Measurements from ENCODE around the gene PLCG1. TPM values are rescaled to one million over a fixed set of nuclear protein-coding genes. Genes with fewer than 3 reads are reported as not detected.

The PLCG1 gene
- polyA plus RNA-seq, 1 donor from 2014 or later: 164 TPM

DNA sequence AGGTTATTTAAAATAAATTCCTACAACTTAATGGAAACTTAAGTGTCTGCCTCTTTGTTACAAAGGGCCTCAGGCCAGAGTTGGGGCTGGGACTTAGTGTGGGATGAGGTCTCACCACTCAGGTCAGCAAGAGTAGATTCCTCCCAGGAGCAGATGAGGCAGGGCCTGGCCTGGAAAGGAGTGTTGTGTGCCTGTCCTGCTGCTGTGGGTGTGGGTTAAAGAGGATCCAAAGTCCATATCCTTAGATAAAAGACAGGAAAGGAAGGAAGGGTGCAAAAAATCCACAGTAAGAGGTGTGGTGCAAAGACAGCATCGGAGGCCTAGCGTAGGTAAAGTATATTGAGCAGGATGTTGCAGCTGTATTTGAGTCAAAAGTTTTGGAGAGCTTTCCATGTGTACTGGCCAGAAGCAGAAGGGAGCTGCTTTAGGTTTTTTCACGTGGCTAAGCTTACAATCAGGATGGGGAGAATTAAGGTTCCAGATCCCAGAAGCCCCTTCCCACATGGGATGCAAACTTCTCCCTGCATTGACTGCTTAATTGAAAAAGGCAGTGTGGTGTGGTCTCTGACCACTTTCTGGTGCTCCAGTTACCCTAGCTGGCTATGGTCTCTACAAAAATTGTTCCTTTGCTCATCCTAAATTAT is 12.8 kb upstream of the PLCG1 start:
- Histone ChIP-seq H3K9me3 (ENCODE audit: low read length) (no peaks in the 10 kb centered on the region), H3F3A (ENCODE audit: insufficient read depth, low read length, poor library complexity, severe bottlenecking) (no peaks in the 10 kb centered on the region), H3K4me2 (ENCODE audit: low read length) (no peak overlapping the region), H3K36me3 (ENCODE audit: insufficient read depth, low read length) (peaks cover 29% of the 10 kb centered on the region), H2AFZ (ENCODE audit: low read depth, low read length) (no peak overlapping the region), H3K27ac (ENCODE audit: low read length) (no peak overlapping the region), H3K9me2 (ENCODE audit: insufficient read depth, low read length) (no peaks in the 10 kb centered on the region), H3K79me2 (replicated peaks; ENCODE audit: insufficient read depth, low read length) (no peaks in the 10 kb centered on the region), H3K4me3 (ENCODE audit: low read length) (no peak overlapping the region), H3K9ac (ENCODE audit: low read length) (no peak overlapping the region), H3K27me3 (ENCODE audit: insufficient read depth, low read depth, low read length) (no peaks in the 10 kb centered on the region), H4K20me1 (ENCODE audit: insufficient read depth) (no peaks in the 10 kb centered on the region)
- TF ChIP-seq MXI1 (conservative IDR thresholded peaks at IDR 0.05; ENCODE audit: poor library complexity, severe bottlenecking): no peak
- TF ChIP-seq TAF1 (IDR thresholded peaks at IDR 0.05; ENCODE audit: low read depth): no peak
- TF ChIP-seq POLR2AphosphoS5 (IDR thresholded peaks at IDR 0.05): no peak
- no peak for TF ChIP-seq EZH2 (IDR thresholded peaks at IDR 0.05; ENCODE audit: borderline replicate concordance, insufficient read depth, low read length, poor library complexity, severe bottlenecking)
- TF ChIP-seq SMC3 (conservative IDR thresholded peaks at IDR 0.05; ENCODE audit: poor library complexity): no peak
- TF ChIP-seq, protein P1, sequence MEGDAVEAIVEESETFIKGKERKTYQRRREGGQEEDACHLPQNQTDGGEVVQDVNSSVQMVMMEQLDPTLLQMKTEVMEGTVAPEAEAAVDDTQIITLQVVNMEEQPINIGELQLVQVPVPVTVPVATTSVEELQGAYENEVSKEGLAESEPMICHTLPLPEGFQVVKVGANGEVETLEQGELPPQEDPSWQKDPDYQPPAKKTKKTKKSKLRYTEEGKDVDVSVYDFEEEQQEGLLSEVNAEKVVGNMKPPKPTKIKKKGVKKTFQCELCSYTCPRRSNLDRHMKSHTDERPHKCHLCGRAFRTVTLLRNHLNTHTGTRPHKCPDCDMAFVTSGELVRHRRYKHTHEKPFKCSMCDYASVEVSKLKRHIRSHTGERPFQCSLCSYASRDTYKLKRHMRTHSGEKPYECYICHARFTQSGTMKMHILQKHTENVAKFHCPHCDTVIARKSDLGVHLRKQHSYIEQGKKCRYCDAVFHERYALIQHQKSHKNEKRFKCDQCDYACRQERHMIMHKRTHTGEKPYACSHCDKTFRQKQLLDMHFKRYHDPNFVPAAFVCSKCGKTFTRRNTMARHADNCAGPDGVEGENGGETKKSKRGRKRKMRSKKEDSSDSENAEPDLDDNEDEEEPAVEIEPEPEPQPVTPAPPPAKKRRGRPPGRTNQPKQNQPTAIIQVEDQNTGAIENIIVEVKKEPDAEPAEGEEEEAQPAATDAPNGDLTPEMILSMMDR (IDR thresholded peaks at IDR 0.05; ENCODE audit: poor library complexity, severe bottlenecking): no peak
- no peak for TF ChIP-seq RAD21 (conservative IDR thresholded peaks at IDR 0.05)
- TF ChIP-seq, protein P2, sequence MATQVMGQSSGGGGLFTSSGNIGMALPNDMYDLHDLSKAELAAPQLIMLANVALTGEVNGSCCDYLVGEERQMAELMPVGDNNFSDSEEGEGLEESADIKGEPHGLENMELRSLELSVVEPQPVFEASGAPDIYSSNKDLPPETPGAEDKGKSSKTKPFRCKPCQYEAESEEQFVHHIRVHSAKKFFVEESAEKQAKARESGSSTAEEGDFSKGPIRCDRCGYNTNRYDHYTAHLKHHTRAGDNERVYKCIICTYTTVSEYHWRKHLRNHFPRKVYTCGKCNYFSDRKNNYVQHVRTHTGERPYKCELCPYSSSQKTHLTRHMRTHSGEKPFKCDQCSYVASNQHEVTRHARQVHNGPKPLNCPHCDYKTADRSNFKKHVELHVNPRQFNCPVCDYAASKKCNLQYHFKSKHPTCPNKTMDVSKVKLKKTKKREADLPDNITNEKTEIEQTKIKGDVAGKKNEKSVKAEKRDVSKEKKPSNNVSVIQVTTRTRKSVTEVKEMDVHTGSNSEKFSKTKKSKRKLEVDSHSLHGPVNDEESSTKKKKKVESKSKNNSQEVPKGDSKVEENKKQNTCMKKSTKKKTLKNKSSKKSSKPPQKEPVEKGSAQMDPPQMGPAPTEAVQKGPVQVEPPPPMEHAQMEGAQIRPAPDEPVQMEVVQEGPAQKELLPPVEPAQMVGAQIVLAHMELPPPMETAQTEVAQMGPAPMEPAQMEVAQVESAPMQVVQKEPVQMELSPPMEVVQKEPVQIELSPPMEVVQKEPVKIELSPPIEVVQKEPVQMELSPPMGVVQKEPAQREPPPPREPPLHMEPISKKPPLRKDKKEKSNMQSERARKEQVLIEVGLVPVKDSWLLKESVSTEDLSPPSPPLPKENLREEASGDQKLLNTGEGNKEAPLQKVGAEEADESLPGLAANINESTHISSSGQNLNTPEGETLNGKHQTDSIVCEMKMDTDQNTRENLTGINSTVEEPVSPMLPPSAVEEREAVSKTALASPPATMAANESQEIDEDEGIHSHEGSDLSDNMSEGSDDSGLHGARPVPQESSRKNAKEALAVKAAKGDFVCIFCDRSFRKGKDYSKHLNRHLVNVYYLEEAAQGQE (IDR thresholded peaks at IDR 0.05; ENCODE audit: borderline replicate concordance): no peak
- no peak for TF ChIP-seq EP300 (conservative IDR thresholded peaks at IDR 0.05; ENCODE audit: poor library complexity, severe bottlenecking)

DNA sequence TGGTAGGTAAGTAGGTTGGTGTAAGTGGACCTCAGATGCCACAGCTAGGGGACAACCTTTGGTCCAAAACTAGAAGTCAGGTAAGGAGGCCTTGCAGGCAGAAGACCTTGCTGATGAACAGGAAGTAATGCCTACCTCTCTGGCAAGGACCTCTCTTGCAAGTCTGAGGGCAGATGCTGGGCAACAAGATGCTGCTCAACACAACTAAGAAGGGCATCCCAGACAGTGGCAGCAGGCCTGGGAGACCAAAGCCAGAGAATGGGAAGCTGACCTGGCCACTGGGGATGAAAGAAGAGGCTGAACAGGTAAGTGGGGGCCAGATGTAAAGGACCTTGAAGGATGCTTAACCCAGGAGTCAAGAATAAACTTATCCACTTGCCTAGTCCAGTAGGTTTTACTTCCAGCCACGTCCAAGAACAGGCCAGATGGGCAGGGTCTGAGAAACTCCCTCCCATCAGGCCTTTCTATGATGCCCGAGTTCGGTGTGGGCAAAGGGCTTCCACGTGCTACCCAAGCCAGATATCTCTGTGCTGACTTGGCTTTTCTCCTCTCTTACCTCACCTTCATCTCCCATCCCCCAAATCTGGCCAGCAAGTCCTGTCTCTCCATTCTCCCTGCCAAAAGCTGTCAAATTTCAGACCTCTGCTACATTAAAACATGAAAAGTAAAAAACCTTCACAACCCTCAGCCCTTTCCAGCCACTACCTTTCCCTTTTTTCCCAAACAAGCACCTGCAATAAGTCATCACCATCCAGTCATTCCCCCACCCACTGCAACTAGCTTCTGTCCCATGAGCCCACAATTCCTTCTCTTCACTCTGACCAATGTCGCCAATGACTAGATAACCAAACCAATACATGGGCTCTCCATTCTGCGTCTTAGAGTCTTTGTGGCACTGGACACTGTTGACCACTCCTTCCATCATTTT is 11.5 kb upstream of the PLCG1 start:
- no peaks in the 10 kb centered on the region for H3K9me3 ChIP-seq (ENCODE audit: low read length)
- no peaks in the 10 kb centered on the region for H3K9me2 ChIP-seq (ENCODE audit: insufficient read depth, low read length)
- no peak overlapping the region for H3K4me2 ChIP-seq (ENCODE audit: low read length)
- no peaks in the 10 kb centered on the region for H3K27me3 ChIP-seq (ENCODE audit: insufficient read depth, low read depth, low read length)
- TF ChIP-seq MXI1 (conservative IDR thresholded peaks at IDR 0.05; ENCODE audit: poor library complexity, severe bottlenecking): no peak
- no peak for TF ChIP-seq POLR2AphosphoS5 (IDR thresholded peaks at IDR 0.05)
- TF ChIP-seq, protein P2 (IDR thresholded peaks at IDR 0.05; ENCODE audit: borderline replicate concordance): no peak
- TF ChIP-seq TAF1 (IDR thresholded peaks at IDR 0.05; ENCODE audit: low read depth): no peak
- TF ChIP-seq, protein P1 (IDR thresholded peaks at IDR 0.05; ENCODE audit: poor library complexity, severe bottlenecking): no peak
- H2AFZ ChIP-seq (ENCODE audit: low read depth, low read length): no peak overlapping the region
- no peaks in the 10 kb centered on the region for H4K20me1 ChIP-seq (ENCODE audit: insufficient read depth)
- H3K36me3 ChIP-seq (ENCODE audit: insufficient read depth, low read length): peaks cover 25% of the 10 kb centered on the region
- no peaks in the 10 kb centered on the region for H3K79me2 ChIP-seq (replicated peaks; ENCODE audit: insufficient read depth, low read length)
- no peak overlapping the region for H3K4me3 ChIP-seq (ENCODE audit: low read length)
- H3K9ac ChIP-seq (ENCODE audit: low read length): no peak overlapping the region
- H3F3A ChIP-seq (ENCODE audit: insufficient read depth, low read length, poor library complexity, severe bottlenecking): no peaks in the 10 kb centered on the region
- no peak overlapping the region for H3K27ac ChIP-seq (ENCODE audit: low read length)

Measured in neural cell (in vitro differentiated cells).